GM12875 (cell line): ENCODE results near the gene PDZD2.
"Not testable (repeated sequence)": the region's sequence is repeated elsewhere in the genome, so short reads cannot be mapped to it uniquely, and the experiment has no call there.

Experiments
- H3K4me3 ChIP-seq: one replicate; pipeline ENCODE4 v1.5.1; 2011; ENCODE audit warnings: low read depth, low read length, control low read depth
- CTCF ChIP-seq: IDR thresholded peaks from 2 replicates; pipeline ENCODE4 v1.5.1; 2011; ENCODE audit warnings: low read depth, mild to moderate bottlenecking, control low read depth, inconsistent platforms, low read length, moderate library complexity, borderline replicate concordance; ENCODE audit not compliant: insufficient read depth

PDZD2 gene

DNA sequence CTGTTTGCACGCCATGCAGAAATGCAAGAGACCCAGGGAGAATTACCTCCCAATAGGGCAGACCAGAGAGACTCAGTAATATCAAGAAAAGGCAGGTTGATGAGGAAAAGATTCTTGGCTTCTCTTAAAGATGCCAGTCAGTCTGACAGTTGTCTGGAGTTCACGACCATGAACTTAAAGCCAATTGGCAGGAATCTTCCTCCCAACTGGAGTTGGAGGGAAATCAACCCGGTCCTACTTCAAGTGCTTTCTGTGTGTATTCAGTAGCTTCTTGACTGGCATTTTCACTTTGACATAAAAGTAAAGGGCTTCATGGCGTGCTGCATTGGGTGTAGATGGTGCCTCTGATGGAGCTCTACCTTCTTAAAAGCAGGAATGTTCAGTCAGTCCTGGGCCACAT is 390.9 kb downstream of the PDZD2 start:
- TF ChIP-seq CTCF, result no peak

DNA sequence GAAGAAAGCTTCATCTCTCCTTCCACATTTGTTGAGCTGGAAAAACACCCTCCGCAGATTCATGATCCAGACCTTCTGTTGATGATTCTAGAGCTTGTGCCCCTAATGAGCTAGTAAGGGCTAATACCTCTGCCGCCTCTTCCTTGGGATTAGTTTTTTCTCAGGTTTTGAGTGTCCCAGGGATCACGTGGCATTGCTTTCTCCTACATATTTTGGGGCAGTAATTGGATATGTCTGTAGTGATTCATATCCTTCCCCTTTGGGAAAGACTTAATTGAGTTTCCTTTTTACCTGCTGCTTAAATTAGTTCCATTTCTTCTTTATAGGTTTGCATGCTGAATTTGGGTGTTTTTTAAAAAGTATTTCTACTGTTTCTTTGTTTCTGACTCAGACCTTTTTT is 391.3 kb downstream of the PDZD2 start:
- no peak for TF ChIP-seq CTCF
- no peak overlapping the region for H3K4me3 ChIP-seq

More for the DNA sequence above, 390.9 kb downstream of the PDZD2 start:
- no peak overlapping the region for H3K4me3 ChIP-seq

GRCh38 chr5:32030686-32031085 is 391.8 kb downstream of the PDZD2 start:
- no peak for TF ChIP-seq CTCF
- H3K4me3 ChIP-seq, result no peak overlapping the region

- TF ChIP-seq CTCF, result no peak
- H3K4me3 ChIP-seq, result no peak overlapping the region
Measured at GRCh38 chr5:32031089-32031488, 392.2 kb downstream of the PDZD2 start.

DNA sequence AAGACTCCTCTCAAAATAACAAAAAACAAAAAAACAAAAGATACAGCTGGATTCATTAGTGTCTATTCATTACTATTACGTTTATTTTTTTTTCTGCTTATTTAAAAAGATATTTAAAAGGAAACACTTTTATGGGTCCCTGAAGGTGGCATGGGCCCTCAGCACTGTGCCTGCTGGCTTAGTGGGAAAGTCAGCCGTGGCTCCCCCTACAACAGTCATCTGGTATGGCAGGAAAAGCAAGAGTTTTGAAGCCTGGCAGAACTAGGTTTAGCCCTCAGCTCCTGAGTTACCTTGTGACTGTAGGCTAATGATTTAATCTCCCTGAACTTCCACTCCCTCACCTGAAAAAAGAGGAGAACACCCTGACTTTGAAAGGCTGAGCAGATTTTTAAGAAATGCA is 399.6 kb downstream of the PDZD2 start:
- H3K4me3 ChIP-seq, result no peak overlapping the region
- no peak for TF ChIP-seq CTCF

- not testable (repeated sequence) for H3K4me3 ChIP-seq
Measured at GRCh38 chr5:32039133-32039532, 400.2 kb downstream of the PDZD2 start.

- not testable (repeated sequence) for H3K4me3 ChIP-seq
Measured at GRCh38 chr5:32039601-32040000, 400.7 kb downstream of the PDZD2 start.

- not testable (repeated sequence) for H3K4me3 ChIP-seq
Measured at GRCh38 chr5:32040181-32040695, 401.3 kb downstream of the PDZD2 start.

- H3K4me3 ChIP-seq, result no peak overlapping the region
- TF ChIP-seq CTCF, result no peak
Measured at GRCh38 chr5:32042551-32042961, 403.6 kb downstream of the PDZD2 start.
